GM12878 (cell line): ENCODE measurements around the gene ENTPD6. TPM values are rescaled to one million over a fixed set of nuclear protein-coding genes. Genes with fewer than 3 reads are reported as not detected.

Source experiments
- ATAC-seq: fragments of 200-7000 bp; cut with Tn5 transposase; 3 replicates; pipeline ENCODE4 v1.9.1; 2020; ENCODE audit warnings: mild to moderate bottlenecking, moderate library complexity
- BruUV-seq: library from RNA; stranded (reverse); fragments of 400-500 nt; replicated peaks from 2 replicates; lab custom pipeline; 2021; lab: Mats Ljungman, UMichigan
- CTCF ChIA-PET: fragments of 300-600 bp; sonication (Branson Sonifier 250); formaldehyde crosslinking; extraction: SDS; loops from one replicate; lab custom pipeline; 2021; ENCODE audit warnings: inconsistent platforms; lab: Yijun Ruan, JAX
- POLR2A ChIA-PET: fragments of 350-600 bp; formaldehyde crosslinking; extraction: SDS; loops from one replicate; lab custom pipeline; 2021; ENCODE audit warnings: inconsistent platforms; lab: Charles Lee
- RAD21 ChIA-PET: fragments of 300-600 bp; sonication (Branson Sonifier 250); formaldehyde crosslinking; loops from one replicate; lab custom pipeline; 2023; ENCODE audit warnings: antibody characterized with exemption; ENCODE audit not compliant: unreplicated experiment; lab: Charles Lee
- SMC1A ChIA-PET: fragments of 300-600 bp; sonication (Branson Sonifier 250); formaldehyde crosslinking; loops from one replicate; lab custom pipeline; 2023; ENCODE audit not compliant: unreplicated experiment, uncharacterized antibody; lab: Charles Lee
- DNase-seq: peaks from one replicate; pipeline ENCODE4 v3.0.0-alpha.2; 2011; ENCODE audit warnings: low read depth, low spot score
- FAIRE-seq: peaks from 3 replicates; lab custom pipeline; 2011; peaks lifted over from hg19 to GRCh38; lab: Jason Lieb, UNC
- H2AFZ ChIP-seq: 2 replicates; pipeline ENCODE4 v1.6.0; 2011; ENCODE audit warnings: low read depth, low read length, control low read depth; ENCODE audit not compliant: control insufficient read depth
- H3K27ac ChIP-seq: 2 replicates; pipeline ENCODE4 v1.5.1; 2011; ENCODE audit warnings: control low read depth; ENCODE audit not compliant: control insufficient read depth, insufficient read depth
- H3K27me3 ChIP-seq, 2 experiments: replicated peaks in 1 of 2; 2 replicates each; pipeline versions ENCODE4 v1.6.0 to v1.6.1; 2011; ENCODE audit warnings: low read length in 1 of 2; ENCODE audit not compliant: control insufficient read depth in 2 of 2, insufficient read depth in 2 of 2
- H3K36me3 ChIP-seq, 2 experiments: 2 replicates each; pipeline ENCODE4 v1.5.1; 2011; ENCODE audit warnings: low read length in 1 of 2; ENCODE audit not compliant: control insufficient read depth in 2 of 2, insufficient read depth in 2 of 2
- H3K4me1 ChIP-seq: 2 replicates; pipeline ENCODE4 v1.6.1; 2011; ENCODE audit warnings: mild to moderate bottlenecking, low read length, moderate library complexity, mixed read lengths; ENCODE audit not compliant: control insufficient read depth, insufficient read depth
- H3K4me2 ChIP-seq: 2 replicates; pipeline ENCODE4 v1.6.0; 2011; ENCODE audit warnings: control low read depth; ENCODE audit not compliant: control insufficient read depth, insufficient read depth
- H3K4me3 ChIP-seq: fragments of 200-600 bp; sonication (generic); 2 replicates; pipeline ENCODE4 v1.5.1; 2016
- H3K79me2 ChIP-seq: 2 replicates; pipeline ENCODE4 v1.6.0; 2011; ENCODE audit warnings: low read length; ENCODE audit not compliant: control insufficient read depth, insufficient read depth
- H3K9ac ChIP-seq: 2 replicates; pipeline ENCODE4 v1.8.0; 2011; ENCODE audit warnings: low read length, control low read depth, mixed read lengths; ENCODE audit not compliant: control insufficient read depth, insufficient read depth
- H3K9me3 ChIP-seq: replicated peaks from 3 replicates; pipeline ENCODE4 v1.5.1; 2011; ENCODE audit warnings: mild to moderate bottlenecking, low read length; ENCODE audit not compliant: control insufficient read depth, insufficient read depth
- H4K20me1 ChIP-seq: 2 replicates; pipeline ENCODE4 v1.6.0; 2011; ENCODE audit not compliant: control insufficient read depth, insufficient read depth
- ATF3 ChIP-seq: IDR thresholded peaks from 2 replicates; pipeline ENCODE4 v1.6.1; 2011; ENCODE audit warnings: low read depth, mild to moderate bottlenecking, low read length, moderate library complexity, borderline replicate concordance; ENCODE audit errors: extremely low read depth
- BMI1 ChIP-seq: fragments of 450-650 bp; IDR thresholded peaks from 2 replicates; pipeline ENCODE4 v1.6.1; 2016; ENCODE audit warnings: mild to moderate bottlenecking, moderate library complexity, borderline replicate concordance
- CBX5 ChIP-seq: sonication (generic); IDR thresholded peaks from 2 replicates; pipeline ENCODE4 v1.6.1; 2016; ENCODE audit warnings: low read depth, moderate library complexity, mild to moderate bottlenecking, inconsistent platforms
- FOXK2 ChIP-seq: fragments of 450-650 bp; IDR thresholded peaks from 2 replicates; pipeline ENCODE4 v1.6.1; 2017; ENCODE audit warnings: mild to moderate bottlenecking, moderate library complexity
- FOXM1 ChIP-seq: IDR thresholded peaks from 2 replicates; pipeline ENCODE4 v1.6.1; 2012; ENCODE audit warnings: low read depth, mild to moderate bottlenecking, inconsistent platforms, low read length, moderate library complexity
- KLF5 ChIP-seq: fragments of 450-650 bp; IDR thresholded peaks from 2 replicates; pipeline ENCODE4 v1.6.1; 2014; ENCODE audit warnings: mild to moderate bottlenecking; ENCODE audit not compliant: partially characterized antibody
- MTA3 ChIP-seq: IDR thresholded peaks from 2 replicates; pipeline ENCODE4 v1.6.1; 2012; ENCODE audit warnings: low read length, inconsistent platforms, borderline replicate concordance
- NFYA ChIP-seq: IDR thresholded peaks from 2 replicates; pipeline ENCODE4 v1.6.1; 2011; ENCODE audit warnings: low read depth, mild to moderate bottlenecking, low read length, improper control_type of control experiment, borderline replicate concordance
- NR2C1 ChIP-seq: fragments of 450-650 bp; IDR thresholded peaks from 2 replicates; pipeline ENCODE4 v1.6.1; 2017; ENCODE audit warnings: antibody characterized with exemption, mild to moderate bottlenecking, moderate library complexity
- PAX8 ChIP-seq: fragments of 450-650 bp; IDR thresholded peaks from 2 replicates; pipeline ENCODE4 v1.6.1; 2017; ENCODE audit warnings: mild to moderate bottlenecking, moderate library complexity
- RAD21 ChIP-seq: IDR thresholded peaks from 2 replicates; pipeline ENCODE4 v1.6.1; 2011; ENCODE audit warnings: mild to moderate bottlenecking, low read depth, low read length, moderate library complexity; ENCODE audit not compliant: insufficient read depth
- RB1 ChIP-seq: fragments of 450-650 bp; formaldehyde crosslinking; IDR thresholded peaks from 2 replicates; pipeline ENCODE4 v1.6.1; 2017; ENCODE audit warnings: mild to moderate bottlenecking, borderline replicate concordance
- RCOR1 ChIP-seq: conservative IDR thresholded peaks from 2 replicates; pipeline ENCODE4 v1.6.1; 2012; ENCODE audit warnings: low read depth, low read length, improper control_type of control experiment
- RELB ChIP-seq: fragments of 450-650 bp; IDR thresholded peaks from 2 replicates; pipeline ENCODE4 v1.6.1; 2017; ENCODE audit warnings: low read depth, mild to moderate bottlenecking, moderate library complexity
- TAF1 ChIP-seq: IDR thresholded peaks from 2 replicates; pipeline ENCODE4 v1.6.1; 2011; ENCODE audit warnings: mild to moderate bottlenecking, low read depth, low read length, borderline replicate concordance
- ZNF384 ChIP-seq: IDR thresholded peaks from 2 replicates; pipeline ENCODE4 v1.6.1; 2012; ENCODE audit warnings: low read depth, mild to moderate bottlenecking, low read length, improper control_type of control experiment, borderline replicate concordance
- ZNF622 ChIP-seq: fragments of 450-650 bp; IDR thresholded peaks from 2 replicates; pipeline ENCODE4 v1.6.1; 2017; ENCODE audit warnings: mild to moderate bottlenecking, inconsistent platforms
- ZSCAN29 ChIP-seq: fragments of 450-650 bp; IDR thresholded peaks from 2 replicates; pipeline ENCODE4 v1.6.1; 2017; ENCODE audit warnings: mild to moderate bottlenecking, moderate library complexity
- WGBS: methylation state at CpG from one replicate; pipeline ENCODE4 v1.1.6; 2016; ENCODE audit warnings: low lambda C conversion rate; ENCODE audit not compliant: insufficient replicate concordance, insufficient coverage; ENCODE audit errors: missing lambda C conversion rate; 5-methylcytosine and 5-hydroxymethylcytosine counted together
- in situ Hi-C: fragments of 300-500 bp; cut with MboI; formaldehyde crosslinking; loops from 9 replicates; pipeline ENCODE4 v1.14.3; 2018; ENCODE audit warnings: mixed read lengths
- intact Hi-C: fragments of 100-400 bp; cut with micrococcal nuclease; formaldehyde crosslinking; loops from one replicate; pipeline ENCODE4 v1.14.2; 2022; ENCODE audit not compliant: unreplicated experiment
- polyA plus RNA-seq, 11 experiments: library from polyadenylated mRNA; depleted of rRNA in 4 of 11; unstranded in 6 of 11; stranded (reverse) in 5 of 11; fragments of >200 nt; fragmentation: Nextera tagmentation in 4 of 11; fragmentation: Illumina TruSeq in 1 of 11; extraction: Ambion mirVana in 4 of 11; extraction: Trizol in 1 of 11; gene quantifications; 1 replicate in 1 of 11; 2 replicates in 10 of 11; pipeline versions ENCODE4 v1.2.1 to v1.2.3, GENCODE V29; 2011 to 2016; ENCODE audit warnings: inconsistent platforms in 2 of 11, missing spikeins in 2 of 11, low read depth in 1 of 11
- total RNA-seq, 4 experiments: library from RNA; depleted of rRNA in 3 of 4; stranded (reverse); fragments of >200 nt in 3 of 4; fragmentation: Illumina TruSeq in 1 of 4; extraction: Trizol in 1 of 4; gene quantifications; 2 replicates each; pipeline versions ENCODE4 v1.2.1 to v1.2.3, GENCODE V29; 2013 to 2021

ENTPD6 gene
- total and polyA plus RNA-seq, 10 of the 15 experiments (the other 5 are each of a cell fraction or from before 2014, with no cell fraction given) = 0.53 to 45.4 (median 31.1) TPM

DNA sequence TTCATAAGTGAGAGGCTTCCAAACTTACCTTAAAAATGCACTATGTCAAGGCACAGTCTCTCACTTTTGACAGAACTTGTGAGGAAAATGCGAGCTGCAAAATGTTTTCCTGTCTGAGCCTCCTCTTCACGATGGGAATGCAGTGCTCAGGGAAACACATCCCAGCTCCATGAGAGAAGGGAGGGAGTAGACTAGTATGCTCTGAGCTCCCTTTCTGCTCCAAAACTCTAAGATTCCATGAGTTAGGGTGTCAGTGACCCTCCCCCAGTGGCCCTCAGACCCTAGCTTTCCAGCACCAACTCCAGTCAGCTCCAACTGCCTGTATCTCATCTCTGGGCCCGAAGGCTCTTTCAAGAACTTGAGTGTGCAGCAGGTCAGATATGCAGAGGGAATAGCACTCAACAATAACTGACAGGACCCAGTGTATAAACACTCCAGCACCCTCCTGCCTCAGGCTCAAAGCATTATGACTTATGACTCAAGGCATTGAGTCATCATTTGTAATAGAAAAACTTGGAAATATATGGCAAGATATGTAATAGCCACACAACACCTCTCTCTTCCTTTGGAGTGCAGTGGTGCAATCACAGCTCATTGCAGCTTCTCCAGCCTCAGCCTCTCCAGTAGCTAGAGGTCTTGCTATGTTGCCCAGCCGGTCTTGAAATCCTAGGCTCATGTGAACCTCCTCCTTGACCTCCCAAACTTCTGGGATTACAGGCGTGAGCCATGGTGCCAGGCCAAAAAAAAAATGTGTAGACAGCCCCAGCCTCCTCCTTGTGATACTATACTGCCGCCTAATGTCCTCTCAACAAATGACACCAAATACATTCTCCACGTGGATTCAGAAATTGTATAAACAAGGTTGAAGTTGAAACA, 16.7 kb upstream of the ENTPD6 start:
- POLR2A ChIA-PET = no interaction called here
- peak; percentile 79 for ATAC-seq
- RAD21 ChIA-PET = interaction anchor here (0.6 to 1.8 kb wide), 6 partner anchors 96 to 220 kb away, joined by 3 to 6 read pairs (median 5); partner anchors contain the start of gene VSX1
- TF ChIP-seq BMI1 (no peak), RAD21 (peak; percentile 93), NR2C1 (no peak), NFYA (no peak), ZNF622 (no peak), ATF3 (no peak), MTA3 (no peak), FOXK2 (peak; percentile 40; the same call in 1 of the 2 replicates), ZSCAN29 (no peak), TAF1 (no peak), PAX8 (no peak), ZNF384 (peak; percentile 73), CBX5 (no peak), RB1 (no peak), RCOR1 (no peak), RELB (no peak), FOXM1 (no peak), KLF5 (no peak)

More for the DNA sequence above, 16.7 kb upstream of the ENTPD6 start:
- no peak overlapping the region for H3K4me3 ChIP-seq
- no peaks in the 10 kb centered on the region for H3K36me3 ChIP-seq
- DNase-seq (no peak), FAIRE-seq (peak; percentile 88)
- ChIA-PET CTCF (interaction anchor here (0.5 to 2.4 kb wide), 12 partner anchors 17 to 377 kb away, joined by 3 to 13 read pairs (median 4); no protein-coding TSS in a partner anchor), SMC1A (interaction anchor here (1.0 to 1.4 kb wide), 4 partner anchors 142 to 220 kb away, joined by 3 to 5 read pairs (median 4); no protein-coding TSS in a partner anchor)
- WGBS = 20% methylated on average over 7 of the region's 7 CpGs
- in situ Hi-C loops = loop anchor here (5.0 to 10.0 kb wide), 2 partner anchors 114 to 186 kb away; partner anchors contain the start of gene APMAP
- H3K79me2 ChIP-seq = no peaks in the 10 kb centered on the region
- intact Hi-C loops = loop anchor here (1.0 kb wide), 3 partner anchors 40 to 184 kb away; no protein-coding TSS in a partner anchor
- no peak overlapping the region for H3K4me2 ChIP-seq
- no peaks in the 10 kb centered on the region for H4K20me1 ChIP-seq
- H3K9ac ChIP-seq = no peak overlapping the region
- no peak overlapping the region for H3K27ac ChIP-seq
- BruUV-seq = no TSS peak
- H3K9me3 ChIP-seq = no peaks in the 10 kb centered on the region
- no peaks in the 10 kb centered on the region for H3K27me3 ChIP-seq
- no peaks in the 10 kb centered on the region for H3K4me1 ChIP-seq
- no peak overlapping the region for H2AFZ ChIP-seq
